ENCODE measurements around the gene PTPRN2. TPM values are rescaled to one million over a fixed set of nuclear protein-coding genes. Genes with fewer than 3 reads are reported as not detected.

Gene PTPRN2
- total RNA-seq, 1 experiment from 2014 or later: 1.1 TPM

- H3K9me3 ChIP-seq (ENCODE audit: control insufficient read depth, insufficient read depth, low read depth, low read length): no peaks in the 10 kb centered on the region
- BruUV-seq (replicated peaks): no TSS peak
Observed at GRCh38 chr7:158129037-158130022, 458.3 kb downstream of the PTPRN2 start.

GRCh38 chr7:158128572-158128971 lies 459.1 kb downstream of the PTPRN2 start:
- DNase-seq (ENCODE audit: low read depth, low spot score) (no peak), ATAC-seq (no peak)
- in situ Hi-C loops (cut with HindIII; ENCODE audit: low pct_unique_long_range_greater_than_20kb, low sequenced_read_pairs): no loop called here
- Histone ChIP-seq H3K27ac (ENCODE audit: low read length) (no peak overlapping the region), H3K4me3 (ENCODE audit: low read depth in 2 of 2, low read length in 2 of 2) (no peak overlapping the region), H3K36me3 (ENCODE audit: control insufficient read depth, insufficient read depth, low read length) (no peaks in the 10 kb centered on the region), H3K4me1 (ENCODE audit: control insufficient read depth, insufficient read depth, low read length) (no peaks in the 10 kb centered on the region), H3K9me3 (ENCODE audit: control insufficient read depth, insufficient read depth, low read depth, low read length) (no peaks in the 10 kb centered on the region), H3K27me3 (ENCODE audit: control insufficient read depth, insufficient read depth, low read length) (no peaks in the 10 kb centered on the region)
- ChIA-PET CTCF (interaction anchor here (0.7 kb wide), 1 partner anchor 226 kb away, joined by 4 read pairs; no protein-coding TSS in a partner anchor), POLR2A (no interaction called here)
- intact Hi-C loops (cut with micrococcal nuclease; ENCODE audit: unreplicated experiment): no loop called here
- BruUV-seq (replicated peaks): no TSS peak
- TF ChIP-seq SIN3A (IDR thresholded peaks at IDR 0.05; ENCODE audit: borderline replicate concordance, insufficient read depth, low read depth, low read length): no peak
- no peak for TF ChIP-seq REST (IDR thresholded peaks at IDR 0.05; ENCODE audit: insufficient read depth in 1 of 2, low read depth in 2 of 2, low read length in 1 of 2)
- TF ChIP-seq TCF7L2 (IDR thresholded peaks at IDR 0.05; ENCODE audit: low read depth, low read length): no peak
- TF ChIP-seq CTCF (IDR thresholded peaks at IDR 0.05): no peak

More at GRCh38 chr7:158129037-158130022, 458.3 kb downstream of the PTPRN2 start:
- ChIA-PET CTCF (no interaction called here), POLR2A (no interaction called here)
- intact Hi-C loops (cut with micrococcal nuclease; ENCODE audit: unreplicated experiment) (no loop called here), in situ Hi-C loops (cut with HindIII; ENCODE audit: low pct_unique_long_range_greater_than_20kb, low sequenced_read_pairs) (no loop called here)
- no peaks in the 10 kb centered on the region for H3K36me3 ChIP-seq (ENCODE audit: control insufficient read depth, insufficient read depth, low read length)
- H3K4me1 ChIP-seq (ENCODE audit: control insufficient read depth, insufficient read depth, low read length): no peaks in the 10 kb centered on the region
- H3K27me3 ChIP-seq (ENCODE audit: control insufficient read depth, insufficient read depth, low read length): no peaks in the 10 kb centered on the region
- H3K4me3 ChIP-seq (ENCODE audit: low read depth in 2 of 2, low read length in 2 of 2): no peak overlapping the region
- DNase-seq (ENCODE audit: low read depth, low spot score): no peak
- TF ChIP-seq TCF7L2 (IDR thresholded peaks at IDR 0.05; ENCODE audit: low read depth, low read length) (no peak), CTCF (IDR thresholded peaks at IDR 0.05) (no peak), POLR2AphosphoS5 (IDR thresholded peaks at IDR 0.05; ENCODE audit: low read depth, low read length) (no peak), SIN3A (IDR thresholded peaks at IDR 0.05; ENCODE audit: borderline replicate concordance, insufficient read depth, low read depth, low read length) (no peak), REST (IDR thresholded peaks at IDR 0.05; ENCODE audit: insufficient read depth in 1 of 2, low read depth in 2 of 2, low read length in 1 of 2) (no peak)
- ATAC-seq: no peak
- no peak overlapping the region for H3K27ac ChIP-seq (ENCODE audit: low read length)
